ENCODE measurements around the gene GART. TPM values are rescaled to one million over a fixed set of nuclear protein-coding genes. Genes with fewer than 3 reads are reported as not detected.

The GART gene
- total and polyA plus RNA-seq, 2 of the 8 experiments (the other 6 are each of a cell fraction or from before 2014, with no cell fraction given), result 23.1 to 231 TPM

DNA sequence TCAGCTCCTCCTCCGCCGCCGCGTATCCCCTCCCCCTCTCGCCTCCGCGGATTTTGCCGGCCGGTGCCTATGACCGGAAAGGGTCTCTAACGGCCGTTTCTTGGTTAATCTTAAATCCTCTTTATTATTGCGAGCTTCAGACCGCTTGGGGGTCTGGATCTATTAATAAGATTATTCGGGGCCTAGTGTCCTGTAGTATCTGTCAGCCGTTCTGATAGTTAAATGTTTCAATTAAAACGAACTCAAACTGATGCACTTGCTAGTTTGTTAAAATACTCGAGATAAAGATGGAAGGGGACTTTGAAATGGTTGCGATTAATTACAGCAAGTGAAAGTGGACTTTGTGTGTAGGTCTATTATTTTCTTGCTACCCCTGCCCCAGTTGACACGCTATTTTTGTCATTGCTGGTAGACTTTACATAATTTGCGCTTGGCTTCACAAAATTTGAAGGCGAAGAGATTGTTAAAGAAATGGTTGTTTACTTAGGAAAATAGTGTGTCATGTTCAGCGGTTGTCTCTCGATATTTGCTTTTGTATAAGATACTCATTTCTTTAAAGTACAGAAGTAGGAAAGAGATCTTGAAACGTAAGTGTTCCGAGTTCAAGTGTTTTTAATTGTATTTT lies 1.7 kb upstream of the GART start (continued):
- TF ChIP-seq, protein P1, sequence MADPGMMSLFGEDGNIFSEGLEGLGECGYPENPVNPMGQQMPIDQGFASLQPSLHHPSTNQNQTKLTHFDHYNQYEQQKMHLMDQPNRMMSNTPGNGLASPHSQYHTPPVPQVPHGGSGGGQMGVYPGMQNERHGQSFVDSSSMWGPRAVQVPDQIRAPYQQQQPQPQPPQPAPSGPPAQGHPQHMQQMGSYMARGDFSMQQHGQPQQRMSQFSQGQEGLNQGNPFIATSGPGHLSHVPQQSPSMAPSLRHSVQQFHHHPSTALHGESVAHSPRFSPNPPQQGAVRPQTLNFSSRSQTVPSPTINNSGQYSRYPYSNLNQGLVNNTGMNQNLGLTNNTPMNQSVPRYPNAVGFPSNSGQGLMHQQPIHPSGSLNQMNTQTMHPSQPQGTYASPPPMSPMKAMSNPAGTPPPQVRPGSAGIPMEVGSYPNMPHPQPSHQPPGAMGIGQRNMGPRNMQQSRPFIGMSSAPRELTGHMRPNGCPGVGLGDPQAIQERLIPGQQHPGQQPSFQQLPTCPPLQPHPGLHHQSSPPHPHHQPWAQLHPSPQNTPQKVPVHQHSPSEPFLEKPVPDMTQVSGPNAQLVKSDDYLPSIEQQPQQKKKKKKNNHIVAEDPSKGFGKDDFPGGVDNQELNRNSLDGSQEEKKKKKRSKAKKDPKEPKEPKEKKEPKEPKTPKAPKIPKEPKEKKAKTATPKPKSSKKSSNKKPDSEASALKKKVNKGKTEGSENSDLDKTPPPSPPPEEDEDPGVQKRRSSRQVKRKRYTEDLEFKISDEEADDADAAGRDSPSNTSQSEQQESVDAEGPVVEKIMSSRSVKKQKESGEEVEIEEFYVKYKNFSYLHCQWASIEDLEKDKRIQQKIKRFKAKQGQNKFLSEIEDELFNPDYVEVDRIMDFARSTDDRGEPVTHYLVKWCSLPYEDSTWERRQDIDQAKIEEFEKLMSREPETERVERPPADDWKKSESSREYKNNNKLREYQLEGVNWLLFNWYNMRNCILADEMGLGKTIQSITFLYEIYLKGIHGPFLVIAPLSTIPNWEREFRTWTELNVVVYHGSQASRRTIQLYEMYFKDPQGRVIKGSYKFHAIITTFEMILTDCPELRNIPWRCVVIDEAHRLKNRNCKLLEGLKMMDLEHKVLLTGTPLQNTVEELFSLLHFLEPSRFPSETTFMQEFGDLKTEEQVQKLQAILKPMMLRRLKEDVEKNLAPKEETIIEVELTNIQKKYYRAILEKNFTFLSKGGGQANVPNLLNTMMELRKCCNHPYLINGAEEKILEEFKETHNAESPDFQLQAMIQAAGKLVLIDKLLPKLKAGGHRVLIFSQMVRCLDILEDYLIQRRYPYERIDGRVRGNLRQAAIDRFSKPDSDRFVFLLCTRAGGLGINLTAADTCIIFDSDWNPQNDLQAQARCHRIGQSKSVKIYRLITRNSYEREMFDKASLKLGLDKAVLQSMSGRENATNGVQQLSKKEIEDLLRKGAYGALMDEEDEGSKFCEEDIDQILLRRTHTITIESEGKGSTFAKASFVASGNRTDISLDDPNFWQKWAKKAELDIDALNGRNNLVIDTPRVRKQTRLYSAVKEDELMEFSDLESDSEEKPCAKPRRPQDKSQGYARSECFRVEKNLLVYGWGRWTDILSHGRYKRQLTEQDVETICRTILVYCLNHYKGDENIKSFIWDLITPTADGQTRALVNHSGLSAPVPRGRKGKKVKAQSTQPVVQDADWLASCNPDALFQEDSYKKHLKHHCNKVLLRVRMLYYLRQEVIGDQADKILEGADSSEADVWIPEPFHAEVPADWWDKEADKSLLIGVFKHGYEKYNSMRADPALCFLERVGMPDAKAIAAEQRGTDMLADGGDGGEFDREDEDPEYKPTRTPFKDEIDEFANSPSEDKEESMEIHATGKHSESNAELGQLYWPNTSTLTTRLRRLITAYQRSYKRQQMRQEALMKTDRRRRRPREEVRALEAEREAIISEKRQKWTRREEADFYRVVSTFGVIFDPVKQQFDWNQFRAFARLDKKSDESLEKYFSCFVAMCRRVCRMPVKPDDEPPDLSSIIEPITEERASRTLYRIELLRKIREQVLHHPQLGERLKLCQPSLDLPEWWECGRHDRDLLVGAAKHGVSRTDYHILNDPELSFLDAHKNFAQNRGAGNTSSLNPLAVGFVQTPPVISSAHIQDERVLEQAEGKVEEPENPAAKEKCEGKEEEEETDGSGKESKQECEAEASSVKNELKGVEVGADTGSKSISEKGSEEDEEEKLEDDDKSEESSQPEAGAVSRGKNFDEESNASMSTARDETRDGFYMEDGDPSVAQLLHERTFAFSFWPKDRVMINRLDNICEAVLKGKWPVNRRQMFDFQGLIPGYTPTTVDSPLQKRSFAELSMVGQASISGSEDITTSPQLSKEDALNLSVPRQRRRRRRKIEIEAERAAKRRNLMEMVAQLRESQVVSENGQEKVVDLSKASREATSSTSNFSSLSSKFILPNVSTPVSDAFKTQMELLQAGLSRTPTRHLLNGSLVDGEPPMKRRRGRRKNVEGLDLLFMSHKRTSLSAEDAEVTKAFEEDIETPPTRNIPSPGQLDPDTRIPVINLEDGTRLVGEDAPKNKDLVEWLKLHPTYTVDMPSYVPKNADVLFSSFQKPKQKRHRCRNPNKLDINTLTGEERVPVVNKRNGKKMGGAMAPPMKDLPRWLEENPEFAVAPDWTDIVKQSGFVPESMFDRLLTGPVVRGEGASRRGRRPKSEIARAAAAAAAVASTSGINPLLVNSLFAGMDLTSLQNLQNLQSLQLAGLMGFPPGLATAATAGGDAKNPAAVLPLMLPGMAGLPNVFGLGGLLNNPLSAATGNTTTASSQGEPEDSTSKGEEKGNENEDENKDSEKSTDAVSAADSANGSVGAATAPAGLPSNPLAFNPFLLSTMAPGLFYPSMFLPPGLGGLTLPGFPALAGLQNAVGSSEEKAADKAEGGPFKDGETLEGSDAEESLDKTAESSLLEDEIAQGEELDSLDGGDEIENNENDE (IDR thresholded peaks at IDR 0.05; ENCODE audit: insufficient replicate concordance, low read length), result no peak
- TF ChIP-seq CHD2 (IDR thresholded peaks at IDR 0.05; ENCODE audit: low read length), result no peak
- 0 out of 2 replicates have a peak, but pooled peaks have one; percentile 35 for TF ChIP-seq EGR1 (IDR thresholded peaks at IDR 0.05; ENCODE audit: borderline replicate concordance, low read depth, low read length)
- no peak for TF ChIP-seq TAF1 (IDR thresholded peaks at IDR 0.05; ENCODE audit: low read depth, low read length)
- TF ChIP-seq, protein P2, sequence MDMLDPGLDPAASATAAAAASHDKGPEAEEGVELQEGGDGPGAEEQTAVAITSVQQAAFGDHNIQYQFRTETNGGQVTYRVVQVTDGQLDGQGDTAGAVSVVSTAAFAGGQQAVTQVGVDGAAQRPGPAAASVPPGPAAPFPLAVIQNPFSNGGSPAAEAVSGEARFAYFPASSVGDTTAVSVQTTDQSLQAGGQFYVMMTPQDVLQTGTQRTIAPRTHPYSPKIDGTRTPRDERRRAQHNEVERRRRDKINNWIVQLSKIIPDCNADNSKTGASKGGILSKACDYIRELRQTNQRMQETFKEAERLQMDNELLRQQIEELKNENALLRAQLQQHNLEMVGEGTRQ (IDR thresholded peaks at IDR 0.05; ENCODE audit: low read length), result no peak
- TF ChIP-seq, protein P3, sequence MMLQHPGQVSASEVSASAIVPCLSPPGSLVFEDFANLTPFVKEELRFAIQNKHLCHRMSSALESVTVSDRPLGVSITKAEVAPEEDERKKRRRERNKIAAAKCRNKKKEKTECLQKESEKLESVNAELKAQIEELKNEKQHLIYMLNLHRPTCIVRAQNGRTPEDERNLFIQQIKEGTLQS (IDR thresholded peaks at IDR 0.05; ENCODE audit: insufficient read depth, low read depth, low read length), result no peak
- TF ChIP-seq CEBPB (IDR thresholded peaks at IDR 0.05; ENCODE audit: low read depth, low read length), result no peak
- TF ChIP-seq SIX5 (IDR thresholded peaks at IDR 0.05; ENCODE audit: low read depth, low read length), result no peak
- TF ChIP-seq TBP (IDR thresholded peaks at IDR 0.05; ENCODE audit: low read depth, low read length), result no peak
- TF ChIP-seq MAFK (IDR thresholded peaks at IDR 0.05; ENCODE audit: low read depth, low read length), result no peak
